GM18873 (cell line): Measurements from ENCODE around the gene PLCH2.
"Not testable (repeated sequence)": the region's sequence is repeated elsewhere in the genome, so short reads cannot be mapped to it uniquely, and the experiment has no call there.

Source experiments
- ATAC-seq: cut with Tn5 transposase; IDR thresholded peaks from one replicate; pipeline ENCODE4 v1.9.1; 2021; ENCODE audit warnings: mild to moderate bottlenecking, moderate library complexity, moderate number of reproducible peaks; ENCODE audit not compliant: unreplicated experiment, low FRiP score

The PLCH2 gene

GRCh38 chr1:2538872-2539271 lies 62.8 kb downstream of the PLCH2 start:
- no peak for ATAC-seq

- ATAC-seq: no peak
Observed at GRCh38 chr1:2539312-2539907, 63.3 kb downstream of the PLCH2 start.

- ATAC-seq: no peak
Observed at GRCh38 chr1:2540816-2541492, 64.9 kb downstream of the PLCH2 start.

GRCh38 chr1:2541619-2542245 lies 65.6 kb downstream of the PLCH2 start:
- ATAC-seq: no peak

GRCh38 chr1:2542246-2542915 lies 66.3 kb downstream of the PLCH2 start:
- ATAC-seq: no peak

- no peak for ATAC-seq
Observed at GRCh38 chr1:2543543-2544092, 67.5 kb downstream of the PLCH2 start.

GRCh38 chr1:2544093-2544874 lies 68.2 kb downstream of the PLCH2 start:
- ATAC-seq: no peak

- ATAC-seq: no peak
Observed at GRCh38 chr1:2544875-2545640, 69.0 kb downstream of the PLCH2 start.

- no peak for ATAC-seq
Observed at GRCh38 chr1:2545754-2546514, 69.8 kb downstream of the PLCH2 start.

GRCh38 chr1:2546515-2547209 lies 70.6 kb downstream of the PLCH2 start:
- ATAC-seq: no peak

- no peak for ATAC-seq
Observed at GRCh38 chr1:2547210-2548067, 71.3 kb downstream of the PLCH2 start.

GRCh38 chr1:2548068-2548589 lies 72.0 kb downstream of the PLCH2 start:
- no peak for ATAC-seq

GRCh38 chr1:2549367-2550029 lies 73.4 kb downstream of the PLCH2 start:
- not testable (repeated sequence) for ATAC-seq

- ATAC-seq: not testable (repeated sequence)
Observed at GRCh38 chr1:2550309-2550861, 74.3 kb downstream of the PLCH2 start.

- not testable (repeated sequence) for ATAC-seq
Observed at GRCh38 chr1:2551544-2551943, 75.5 kb downstream of the PLCH2 start.

- ATAC-seq: no peak
Observed at GRCh38 chr1:2552189-2552588, 76.1 kb downstream of the PLCH2 start.
